Neutrophil (primary cell): Measurements from ENCODE around the gene PTCSC3.

Experiments used
- H3K27ac ChIP-seq: fragments of 200-600 bp; sonication (generic); 2 replicates; pipeline ENCODE4 v1.5.1; 2016; ENCODE audit warnings: mild to moderate bottlenecking, moderate library complexity
- H3K27me3 ChIP-seq: fragments of 200-600 bp; sonication (generic); 2 replicates; pipeline ENCODE4 v1.6.0; 2016; ENCODE audit warnings: mild to moderate bottlenecking
- H3K36me3 ChIP-seq: fragments of 200-600 bp; sonication (generic); 2 replicates; pipeline ENCODE4 v1.5.1; 2017
- H3K4me1 ChIP-seq, 2 experiments: fragments of 200-600 bp in 1 of 2; sonication (generic) in 1 of 2; 1 replicate in 1 of 2; 2 replicates in 1 of 2; pipeline versions ENCODE4 v1.5.1 to v1.6.1; 2013 to 2016; ENCODE audit warnings: low read depth in 1 of 2, low read length in 1 of 2, mild to moderate bottlenecking in 1 of 2, moderate library complexity in 1 of 2; ENCODE audit not compliant: control insufficient read depth in 1 of 2, insufficient read depth in 1 of 2
- H3K4me3 ChIP-seq, 2 experiments: fragments of 200-600 bp in 1 of 2; sonication (generic) in 1 of 2; 1 replicate in 1 of 2; 2 replicates in 1 of 2; pipeline ENCODE4 v1.5.1; 2013 to 2016; ENCODE audit warnings: low read depth in 1 of 2, low read length in 1 of 2, mild to moderate bottlenecking in 1 of 2, moderate library complexity in 1 of 2
- H3K9me3 ChIP-seq: fragments of 200-600 bp; sonication (generic); 2 replicates; pipeline ENCODE4 v1.5.1; 2016
- TF ChIP-seq, protein P1 (sequence below): fragments of 200-600 bp; sonication (generic); IDR thresholded peaks from 2 replicates; pipeline ENCODE4 v1.5.1; 2016; ENCODE audit warnings: antibody characterized with exemption

The PTCSC3 gene

DNA sequence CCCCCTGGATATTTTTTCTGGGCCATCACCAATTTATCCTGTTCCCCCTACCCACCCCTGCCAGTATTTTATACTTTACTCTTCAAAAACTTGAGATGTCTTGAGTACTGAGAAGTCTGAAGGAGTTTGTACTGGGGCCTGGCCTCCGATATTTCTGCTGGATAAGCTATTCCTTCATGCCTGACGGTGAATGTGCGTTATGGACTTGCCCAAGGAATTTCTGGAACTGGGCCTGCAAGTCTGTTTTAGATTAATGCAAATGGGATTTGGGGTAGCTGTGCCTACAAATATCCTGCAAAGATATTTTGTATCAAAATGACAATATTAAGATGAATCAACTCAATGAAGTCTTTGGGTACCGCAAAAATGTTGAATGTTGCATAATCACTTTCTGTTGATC is at the start of gene PTCSC3:
Gene PTCSC3, minus strand, starts transcription at position 199 of the 400 bp plus-strand sequence.
- Histone ChIP-seq H3K4me1 (no peaks in the 10 kb centered on the region), H3K27me3 (no peaks in the 10 kb centered on the region), H3K27ac (no peak within 1 kb of the TSS), H3K9me3 (no peaks in the 10 kb centered on the region), H3K36me3 (no peaks in the 10 kb centered on the region), H3K4me3 (no peak within 1 kb of the TSS)
- TF ChIP-seq, protein P1, sequence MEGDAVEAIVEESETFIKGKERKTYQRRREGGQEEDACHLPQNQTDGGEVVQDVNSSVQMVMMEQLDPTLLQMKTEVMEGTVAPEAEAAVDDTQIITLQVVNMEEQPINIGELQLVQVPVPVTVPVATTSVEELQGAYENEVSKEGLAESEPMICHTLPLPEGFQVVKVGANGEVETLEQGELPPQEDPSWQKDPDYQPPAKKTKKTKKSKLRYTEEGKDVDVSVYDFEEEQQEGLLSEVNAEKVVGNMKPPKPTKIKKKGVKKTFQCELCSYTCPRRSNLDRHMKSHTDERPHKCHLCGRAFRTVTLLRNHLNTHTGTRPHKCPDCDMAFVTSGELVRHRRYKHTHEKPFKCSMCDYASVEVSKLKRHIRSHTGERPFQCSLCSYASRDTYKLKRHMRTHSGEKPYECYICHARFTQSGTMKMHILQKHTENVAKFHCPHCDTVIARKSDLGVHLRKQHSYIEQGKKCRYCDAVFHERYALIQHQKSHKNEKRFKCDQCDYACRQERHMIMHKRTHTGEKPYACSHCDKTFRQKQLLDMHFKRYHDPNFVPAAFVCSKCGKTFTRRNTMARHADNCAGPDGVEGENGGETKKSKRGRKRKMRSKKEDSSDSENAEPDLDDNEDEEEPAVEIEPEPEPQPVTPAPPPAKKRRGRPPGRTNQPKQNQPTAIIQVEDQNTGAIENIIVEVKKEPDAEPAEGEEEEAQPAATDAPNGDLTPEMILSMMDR: no peak

DNA sequence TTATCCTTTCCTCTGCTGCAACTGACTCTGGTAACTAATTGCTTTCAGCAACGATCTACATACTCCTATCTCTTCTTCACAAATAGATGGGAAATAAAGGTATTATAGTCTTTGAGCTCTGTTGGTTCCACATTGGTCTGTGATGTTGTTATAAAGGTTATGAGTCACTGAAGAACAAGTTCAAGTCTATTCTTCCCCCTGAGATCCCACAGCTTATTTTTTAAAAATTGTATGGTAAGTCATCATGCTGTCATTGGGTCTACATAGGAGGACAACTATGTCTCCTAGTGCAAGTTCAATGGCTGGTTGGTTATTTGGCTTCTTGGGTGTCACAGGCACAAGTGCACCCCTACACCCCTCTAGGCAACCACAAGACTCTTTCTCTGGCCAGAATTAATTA is 49.6 kb upstream of the PTCSC3 start:
- TF ChIP-seq, protein P1: no peak
- Histone ChIP-seq H3K4me3 (no peak overlapping the region), H3K4me1 (no peaks in the 10 kb centered on the region), H3K9me3 (no peaks in the 10 kb centered on the region), H3K27ac (no peak overlapping the region), H3K36me3 (no peaks in the 10 kb centered on the region), H3K27me3 (peaks cover 13% of the 10 kb centered on the region)

DNA sequence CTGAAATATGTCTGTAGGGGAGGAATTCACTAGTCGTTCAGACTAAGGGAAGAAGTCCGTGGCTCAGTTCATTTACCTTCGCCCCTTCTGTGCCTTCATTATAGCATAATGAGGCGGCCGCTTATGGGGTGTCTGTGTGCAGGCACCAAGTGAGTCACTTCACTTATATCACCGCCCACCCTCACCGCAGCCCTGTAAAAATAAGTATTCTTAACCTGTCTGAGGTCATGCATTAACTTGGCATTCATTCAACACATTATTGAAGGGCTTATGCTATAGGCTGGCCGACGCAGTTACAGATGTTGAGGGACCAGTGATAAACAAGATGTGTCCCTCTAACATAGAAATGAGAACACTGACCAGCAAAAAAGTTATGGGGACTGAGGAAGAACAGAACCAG is 47.7 kb upstream of the PTCSC3 start:
- Histone ChIP-seq H3K9me3 (no peaks in the 10 kb centered on the region), H3K27me3 (peaks cover 19% of the 10 kb centered on the region), H3K27ac (no peak overlapping the region), H3K4me3 (no peak overlapping the region), H3K36me3 (no peaks in the 10 kb centered on the region), H3K4me1 (no peaks in the 10 kb centered on the region)
- TF ChIP-seq, protein P1: no peak

DNA sequence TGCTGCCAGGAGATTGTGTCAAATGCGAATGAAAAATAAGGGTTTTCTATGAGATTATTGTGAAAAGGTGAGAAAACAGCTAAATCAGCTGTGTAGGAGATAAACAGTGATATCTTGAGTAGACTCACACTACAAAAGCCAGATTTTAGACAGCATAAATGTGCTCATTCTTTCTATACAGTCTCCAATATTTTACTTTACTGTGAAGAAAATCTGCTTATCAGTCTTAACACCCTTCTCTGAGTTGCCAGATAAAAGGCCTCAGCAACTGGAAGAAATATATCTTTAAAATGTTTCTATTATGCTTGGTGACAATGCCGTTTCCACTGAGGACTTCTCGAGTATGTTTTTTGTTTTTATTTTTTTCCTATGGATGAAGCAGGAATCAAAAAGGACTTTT is 47.0 kb upstream of the PTCSC3 start:
- TF ChIP-seq, protein P1: no peak
- Histone ChIP-seq H3K4me1 (no peaks in the 10 kb centered on the region), H3K9me3 (no peaks in the 10 kb centered on the region), H3K36me3 (no peaks in the 10 kb centered on the region), H3K4me3 (no peak overlapping the region), H3K27me3 (peaks cover 21% of the 10 kb centered on the region), H3K27ac (no peak overlapping the region)

DNA sequence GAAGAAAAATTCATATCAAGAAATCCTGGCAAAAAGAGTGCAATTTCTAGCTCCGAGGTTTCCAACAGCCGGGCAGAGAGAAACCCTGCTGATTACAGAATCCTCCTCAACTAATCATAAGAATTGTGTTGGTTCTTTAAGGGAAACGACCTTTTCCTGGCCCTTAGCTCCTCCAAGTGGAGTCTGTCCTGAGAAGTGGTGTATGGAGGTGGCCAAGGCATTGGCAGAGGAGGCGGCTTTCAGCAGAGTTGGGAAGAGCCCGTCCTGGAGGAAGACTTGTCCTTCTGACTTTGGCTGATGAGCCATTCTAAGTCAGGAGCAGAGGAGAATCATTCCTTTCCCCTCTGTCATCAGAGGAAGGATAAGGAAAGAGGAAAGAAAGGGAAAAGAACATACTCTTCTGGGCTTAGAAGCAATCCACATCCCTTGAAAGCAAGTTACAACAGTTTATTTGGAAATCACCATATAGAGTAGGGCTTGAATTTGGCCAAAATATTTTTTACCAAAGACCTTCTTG is 46.5 kb upstream of the PTCSC3 start:
- Histone ChIP-seq H3K27me3 (peaks cover 25% of the 10 kb centered on the region), H3K36me3 (no peaks in the 10 kb centered on the region), H3K9me3 (no peaks in the 10 kb centered on the region), H3K4me3 (no peak overlapping the region), H3K27ac (no peak overlapping the region), H3K4me1 (no peaks in the 10 kb centered on the region)
- TF ChIP-seq, protein P1: no peak

DNA sequence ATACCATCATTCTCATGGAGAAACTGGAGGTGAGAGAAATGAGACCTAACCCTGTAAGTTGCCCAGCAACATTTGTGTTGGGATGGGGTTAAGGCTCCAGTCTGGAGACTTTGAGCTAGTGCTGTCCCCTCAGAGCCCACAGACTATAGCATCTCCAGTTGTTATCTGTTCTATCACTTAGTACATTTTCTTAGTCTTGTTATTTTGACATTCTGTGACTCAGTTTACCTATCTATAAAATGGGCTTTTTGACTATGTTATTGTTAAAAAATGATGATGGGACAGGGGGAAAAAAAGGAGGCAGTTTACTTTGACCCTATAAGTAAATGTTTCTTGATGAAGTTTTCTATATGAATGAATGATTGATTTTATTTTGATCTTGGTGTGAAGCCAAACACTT is 45.8 kb upstream of the PTCSC3 start:
- TF ChIP-seq, protein P1: no peak
- Histone ChIP-seq H3K4me3 (no peak overlapping the region), H3K36me3 (no peaks in the 10 kb centered on the region), H3K27ac (no peak overlapping the region), H3K27me3 (peaks cover 32% of the 10 kb centered on the region), H3K9me3 (no peaks in the 10 kb centered on the region), H3K4me1 (no peaks in the 10 kb centered on the region)
